HepG2 (cell line): Measurements from ENCODE around the gene ARL10. TPM values are rescaled to one million over a fixed set of nuclear protein-coding genes. Genes with fewer than 3 reads are reported as not detected.

ENCODE experiments used
- ATAC-seq: fragments of 200-7000 bp; cut with Tn5 transposase; 3 replicates; pipeline ENCODE4 v1.9.1; 2020; ENCODE audit warnings: mild to moderate bottlenecking, moderate library complexity
- BruUV-seq: library from RNA; stranded (reverse); fragments of 400-500 nt; replicated peaks from 2 replicates; lab custom pipeline; 2021; lab: Mats Ljungman, UMichigan
- CTCF ChIA-PET: fragments of 300-600 bp; formaldehyde crosslinking; extraction: SDS; loops from one replicate; lab custom pipeline; 2021; ENCODE audit warnings: low total read pairs, inconsistent platforms, low intra/inter-chr PET ratio; lab: Yijun Ruan, JAX
- POLR2A ChIA-PET: fragments of 350-600 bp; sonication (Branson Sonifier 250); formaldehyde crosslinking; loops from one replicate; lab custom pipeline; 2020; ENCODE audit warnings: antibody characterized with exemption, inconsistent platforms; lab: Yijun Ruan, JAX
- DNase-seq: peaks from one replicate; pipeline ENCODE4 v3.0.0-alpha.2; 2015; ENCODE audit warnings: low spot score
- FAIRE-seq: peaks from 3 replicates; lab custom pipeline; 2011; peaks lifted over from hg19 to GRCh38; lab: Jason Lieb, UNC
- H2AFZ ChIP-seq: one replicate; pipeline ENCODE4 v1.6.1; 2011; ENCODE audit warnings: low read length, inconsistent platforms
- H3K27ac ChIP-seq: fragments of 300-600 bp; 3 replicates; pipeline ENCODE4 v1.8.0; 2011; ENCODE audit warnings: mixed run types, mild to moderate bottlenecking, mixed read lengths, low read length, inconsistent platforms; ENCODE audit not compliant: insufficient read depth; ENCODE audit errors: extremely low read length
- H3K27me3 ChIP-seq, 2 experiments: fragments of 200-600 bp in 1 of 2; 2 replicates in 1 of 2; 3 replicates in 1 of 2; pipeline versions ENCODE4 v1.6.0 to v1.8.0; 2011; ENCODE audit warnings: low read length in 2 of 2, mild to moderate bottlenecking in 2 of 2, moderate library complexity in 2 of 2, inconsistent platforms in 1 of 2; ENCODE audit not compliant: insufficient read depth in 2 of 2, control insufficient read depth in 1 of 2
- H3K36me3 ChIP-seq, 2 experiments: fragments of 200-600 bp in 1 of 2; replicated peaks in 1 of 2; 2 replicates in 1 of 2; 3 replicates in 1 of 2; pipeline versions ENCODE4 v1.5.1 to v1.8.0; 2011; ENCODE audit warnings: low read length in 2 of 2, inconsistent platforms in 1 of 2; ENCODE audit not compliant: insufficient read depth in 2 of 2, control insufficient read depth in 1 of 2
- H3K4me1 ChIP-seq: 2 replicates; pipeline ENCODE4 v1.5.1; 2012; ENCODE audit warnings: low read length, inconsistent platforms; ENCODE audit not compliant: insufficient read depth
- H3K4me2 ChIP-seq: 2 replicates; pipeline ENCODE4 v1.6.0; 2011; ENCODE audit warnings: low read depth, low read length, inconsistent platforms
- H3K4me3 ChIP-seq, 3 experiments: fragments of 200-600 bp in 1 of 3; sonication (generic), shearing (Covaris generic) in 1 of 3; replicated peaks in 1 of 3; 2 replicates each; pipeline ENCODE4 v1.5.1; 2011 to 2016; ENCODE audit warnings: low read length in 3 of 3, inconsistent platforms in 2 of 3, low read depth in 2 of 3, mild to moderate bottlenecking in 2 of 3, control low read depth in 1 of 3, mixed read lengths in 1 of 3; ENCODE audit not compliant: insufficient read depth in 1 of 3
- H3K79me2 ChIP-seq: one replicate; pipeline ENCODE4 v1.6.1; 2011; ENCODE audit warnings: low read length, inconsistent platforms; ENCODE audit not compliant: insufficient read depth
- H3K9ac ChIP-seq: 2 replicates; pipeline ENCODE4 v1.6.0; 2011; ENCODE audit warnings: mild to moderate bottlenecking, low read depth, low read length, inconsistent platforms; ENCODE audit not compliant: insufficient read depth
- H3K9me3 ChIP-seq: 2 replicates; pipeline ENCODE4 v1.5.1; 2012; ENCODE audit warnings: mild to moderate bottlenecking, low read length
- H4K20me1 ChIP-seq: 2 replicates; pipeline ENCODE4 v1.6.0; 2011; ENCODE audit warnings: inconsistent platforms, mild to moderate bottlenecking, low read length, moderate library complexity; ENCODE audit not compliant: insufficient read depth
- EZH2 ChIP-seq: conservative IDR thresholded peaks from 2 replicates; pipeline ENCODE4 v1.6.1; 2012; ENCODE audit warnings: mild to moderate bottlenecking, low read depth, low read length, moderate library complexity
- FOSL2 ChIP-seq: sonication (generic); formaldehyde crosslinking; IDR thresholded peaks from 2 replicates; pipeline ENCODE4 v1.4.0; 2020; ENCODE audit warnings: missing genetic modification reagents
- HCFC1 ChIP-seq: fragments of 150-350 bp; IDR thresholded peaks from 2 replicates; pipeline ENCODE4 v1.6.1; 2014; ENCODE audit warnings: low read depth, low read length
- HIC2 ChIP-seq: sonication (generic); formaldehyde crosslinking; IDR thresholded peaks from 2 replicates; pipeline ENCODE4 v1.9.0; 2022; ENCODE audit warnings: low read depth, missing genetic modification reagents
- IKZF1 ChIP-seq: fragments of 450-650 bp; IDR thresholded peaks from 2 replicates; pipeline ENCODE4 v1.7.1; 2016
- KLF16 ChIP-seq, 2 experiments: sonication (generic) in 1 of 2; formaldehyde crosslinking in 1 of 2; IDR thresholded peaks; 2 replicates each; pipeline versions ENCODE4 v1.6.1 to v1.8.0; 2016 to 2023; ENCODE audit warnings: missing genetic modification reagents in 2 of 2, missing compliant biosample characterization in 1 of 2
- MBD4 ChIP-seq: IDR thresholded peaks from 2 replicates; pipeline ENCODE4 v1.6.1; 2012; ENCODE audit warnings: low read length, inconsistent platforms, borderline replicate concordance
- PHB2 ChIP-seq: fragments of 450-650 bp; IDR thresholded peaks from 2 replicates; pipeline ENCODE4 v1.6.1; 2018; ENCODE audit not compliant: partially characterized antibody
- PHF5A ChIP-seq: IDR thresholded peaks from one replicate; pipeline ENCODE4 v1.6.1; 2018; ENCODE audit warnings: low read depth, missing genetic modification reagents; ENCODE audit not compliant: unreplicated experiment
- RCOR2 ChIP-seq: IDR thresholded peaks from 2 replicates; pipeline ENCODE4 v1.6.1; 2016; ENCODE audit warnings: missing biosample characterization, missing genetic modification reagents
- SNAPC5 ChIP-seq: sonication (generic); formaldehyde crosslinking; IDR thresholded peaks from 2 replicates; pipeline ENCODE4 v1.8.1; 2023; ENCODE audit warnings: mild to moderate bottlenecking, missing genetic modification reagents, borderline replicate concordance
- SRF ChIP-seq: IDR thresholded peaks from 2 replicates; pipeline ENCODE4 v1.6.1; 2011; ENCODE audit warnings: mild to moderate bottlenecking, low read depth, low read length, moderate library complexity
- U2AF1 ChIP-seq: fragments of 200-400 bp; formaldehyde crosslinking; optimal IDR thresholded peaks from 2 replicates; pipeline ENCODE3; 2017; ENCODE audit warnings: mild to moderate bottlenecking, low read depth, low read length
- YY1 ChIP-seq: IDR thresholded peaks from 2 replicates; pipeline ENCODE4 v1.6.1; 2011; ENCODE audit warnings: low read length, low read depth, moderate library complexity, mild to moderate bottlenecking; ENCODE audit not compliant: insufficient read depth, insufficient replicate concordance
- ZFX ChIP-seq: sonication (generic); formaldehyde crosslinking; IDR thresholded peaks from 2 replicates; pipeline ENCODE4 v1.4.0; 2020; ENCODE audit warnings: mild to moderate bottlenecking, low read depth, missing genetic modification reagents, moderate library complexity
- ZNF121 ChIP-seq: sonication (generic); formaldehyde crosslinking; IDR thresholded peaks from 2 replicates; pipeline ENCODE4 v1.5.0; 2020; ENCODE audit warnings: mild to moderate bottlenecking, missing genetic modification reagents
- ZNF274 ChIP-seq: sonication (generic); formaldehyde crosslinking; IDR thresholded peaks from 2 replicates; pipeline ENCODE4 v1.5.1; 2020; ENCODE audit warnings: mild to moderate bottlenecking, missing genetic modification reagents
- ZNF414 ChIP-seq: sonication (generic); formaldehyde crosslinking; IDR thresholded peaks from 2 replicates; pipeline ENCODE4 v1.5.0; 2020; ENCODE audit warnings: missing genetic modification reagents
- ZNF569 ChIP-seq: sonication (generic); formaldehyde crosslinking; IDR thresholded peaks from 2 replicates; pipeline ENCODE4 v1.5.0; 2020; ENCODE audit warnings: mild to moderate bottlenecking, missing genetic modification reagents, moderate library complexity, borderline replicate concordance
- ZNF589 ChIP-seq: sonication (generic); formaldehyde crosslinking; conservative IDR thresholded peaks from 2 replicates; pipeline ENCODE4 v1.8.0; 2022; ENCODE audit warnings: mild to moderate bottlenecking, moderate library complexity, missing genetic modification reagents
- WGBS: methylation state at CpG from one replicate; pipeline ENCODE4 v1.1.6; 2017; ENCODE audit warnings: low lambda C conversion rate; 5-methylcytosine and 5-hydroxymethylcytosine counted together
- in situ Hi-C: cut with HindIII; loops from 2 replicates; pipeline ENCODE4 v1.10.0; 2017; ENCODE audit warnings: low pct_unique_long_range_greater_than_20kb; ENCODE audit not compliant: extremely low pct_ligation_motif_present
- intact Hi-C: fragments of 100-400 bp; cut with micrococcal nuclease; formaldehyde crosslinking; loops from one replicate; pipeline ENCODE4 v1.10.0; 2022; ENCODE audit not compliant: unreplicated experiment
- polyA plus RNA-seq, 8 experiments: library from polyadenylated mRNA; depleted of rRNA in 3 of 8; stranded (reverse) in 7 of 8; unstranded in 1 of 8; fragments of >200 nt; fragmentation: Illumina TruSeq in 4 of 8; extraction: Trizol in 4 of 8; gene quantifications; 2 replicates each; pipeline versions ENCODE4 v1.2.1 to v1.2.3, GENCODE V29; 2011 to 2016; ENCODE audit warnings: low read depth in 4 of 8, missing spikeins in 1 of 8, mixed read lengths in 1 of 8; ENCODE audit not compliant: insufficient read depth in 1 of 8
- total RNA-seq, 5 experiments: library from RNA; depleted of rRNA; stranded (reverse); fragments of >200 nt; fragmentation: Illumina TruSeq; extraction: Trizol; gene quantifications; 2 replicates each; pipeline ENCODE4 v1.2.3, GENCODE V29; 2016; ENCODE audit warnings: low read depth in 1 of 5

ARL10 gene
- total and polyA plus RNA-seq, 2 of the 13 experiments (the other 11 are each of a cell fraction or from before 2014, with no cell fraction given), result 0.18 to 0.50 TPM

- no peak overlapping the region for H3K27ac ChIP-seq
- no peak overlapping the region for H3K4me2 ChIP-seq
- intact Hi-C loops, result no loop called here
- no peak overlapping the region for H3K4me3 ChIP-seq
- no peak for TF ChIP-seq YY1
- no peak for TF ChIP-seq SNAPC5 (CRISPR knock-in tag)
- TF ChIP-seq ZNF569 (CRISPR knock-in tag), result no peak
- no peak for TF ChIP-seq U2AF1
- no peak for TF ChIP-seq PHF5A (CRISPR knock-in tag)
- TF ChIP-seq FOSL2 (CRISPR knock-in tag), result no peak
- no peak for TF ChIP-seq ZFX
- TF ChIP-seq HCFC1, result no peak
- TF ChIP-seq KLF16 (CRISPR knock-in tag; IDR thresholded peaks at IDR 0.05), result no peak
- TF ChIP-seq ZNF274 (CRISPR knock-in tag), result no peak
- no peak for TF ChIP-seq RCOR2 (CRISPR knock-in tag)
- TF ChIP-seq HIC2 (CRISPR knock-in tag), result no peak
- TF ChIP-seq ZNF414 (CRISPR knock-in tag), result no peak
- TF ChIP-seq ZNF589, result no peak
- TF ChIP-seq EZH2, result no peak
- no peak for TF ChIP-seq SRF
- no peak for TF ChIP-seq MBD4
- TF ChIP-seq IKZF1, result no peak
- TF ChIP-seq PHB2, result no peak
- TF ChIP-seq ZNF121 (CRISPR knock-in tag), result no peak
- TF ChIP-seq, all 625 proteins: peak for 0
- 95% methylated on average over 5 of the region's 11 CpGs for WGBS
- H3K9me3 ChIP-seq, result no peaks in the 10 kb centered on the region
- no peak for FAIRE-seq
- BruUV-seq, result no TSS peak
- H3K27me3 ChIP-seq, result no peaks in the 10 kb centered on the region; a peak in 1 of 5 replicates
- peaks cover 2 to 6% of the 10 kb centered on the region in 2 experiments; a peak in 2 of 5 replicates for H3K36me3 ChIP-seq
- POLR2A ChIA-PET, result no interaction called here
- H3K79me2 ChIP-seq, result peaks cover 15% of the 10 kb centered on the region
- no peak overlapping the region for H2AFZ ChIP-seq
- no peaks in the 10 kb centered on the region; the same call in 1 of the 2 replicates for H4K20me1 ChIP-seq
- no peak for ATAC-seq
- CTCF ChIA-PET, result no interaction called here
- no peak for DNase-seq
- in situ Hi-C loops, result no loop called here
- H3K4me1 ChIP-seq, result peaks cover 11% of the 10 kb centered on the region
- H3K9ac ChIP-seq, result no peak overlapping the region
Observed at GRCh38 chr5:176392526-176392925, 27.2 kb downstream of the ARL10 start.
